Suppressor macrophage (primary cell): ENCODE results near the gene ADAMTS13.
"Not testable (repeated sequence)": the region's sequence is repeated elsewhere in the genome, so short reads cannot be mapped to it uniquely, and the experiment has no call there.

Source experiments
- DNase-seq, 4 experiments: peaks; one replicate each; pipeline ENCODE4 v3.0.0-alpha.2; 2020 to 2022

ADAMTS13 gene

DNA sequence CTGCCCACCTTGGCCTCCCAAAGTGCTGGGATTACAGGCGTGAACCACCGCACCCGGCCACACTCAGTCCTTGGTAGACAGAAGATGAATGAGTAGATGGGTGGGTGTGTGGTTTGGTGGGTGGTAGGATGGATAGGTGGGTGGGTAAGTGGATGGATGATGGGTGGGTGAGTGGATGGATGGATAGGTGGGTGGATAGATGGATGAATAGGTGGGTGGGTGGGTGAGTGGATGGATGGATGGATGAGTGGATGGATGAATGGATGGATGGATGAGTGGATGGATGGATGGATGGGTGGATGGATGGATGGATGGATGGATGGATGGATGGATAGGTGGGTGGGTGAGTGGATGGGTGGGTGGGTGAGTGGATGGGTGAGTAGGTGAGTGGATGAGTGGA is 29.9 kb upstream of the ADAMTS13 start:
- DNase-seq, result not testable (repeated sequence)

DNA sequence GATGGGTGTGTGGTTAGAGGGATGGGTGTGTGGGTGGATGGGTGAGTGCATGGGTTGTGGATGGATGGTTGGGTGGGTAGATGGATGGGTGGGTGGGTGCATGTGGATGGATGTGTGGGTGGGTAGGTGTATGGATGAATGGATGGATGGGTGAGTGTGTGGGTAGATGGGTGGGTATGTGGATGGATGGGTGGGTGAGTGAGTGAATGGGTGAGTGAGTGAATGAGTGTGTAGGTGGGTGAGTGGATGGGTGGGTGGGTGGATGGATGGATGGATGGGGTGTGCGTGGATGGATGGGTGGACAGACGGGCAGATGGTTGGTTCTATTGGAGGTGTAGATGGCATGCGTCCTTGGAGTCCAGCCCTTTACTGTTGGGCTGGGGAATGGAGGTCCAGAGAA is 28.8 kb upstream of the ADAMTS13 start:
- no peak for DNase-seq

DNA sequence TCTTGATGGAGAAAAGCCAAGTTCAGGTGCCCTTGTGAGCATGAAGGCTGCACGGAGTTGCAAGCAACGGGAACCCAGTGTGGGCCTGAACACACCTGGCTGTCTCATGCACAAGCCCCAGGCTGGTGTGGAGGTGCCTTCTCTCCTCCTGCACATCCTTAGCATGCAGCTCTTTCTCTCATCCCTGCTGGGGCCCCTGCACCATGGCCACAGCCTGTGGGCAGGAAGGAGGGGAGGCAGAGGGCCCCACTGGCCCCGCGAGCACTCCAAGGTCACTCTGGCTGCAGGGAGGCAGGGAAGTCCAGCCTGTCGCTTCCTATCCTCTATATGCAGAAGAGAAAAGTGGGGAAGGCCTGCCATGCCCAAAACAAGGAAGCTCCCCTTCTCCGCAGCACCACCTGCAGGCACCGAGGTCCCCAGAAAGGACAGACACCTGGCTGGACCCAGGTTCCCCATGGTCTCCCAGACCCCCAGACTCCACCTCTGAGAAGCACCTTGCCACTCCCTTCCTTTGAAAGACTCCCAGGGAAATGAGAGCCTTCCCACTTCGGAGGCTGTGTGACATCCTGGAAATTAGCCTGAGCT is 27.4 kb upstream of the ADAMTS13 start:
- no peak for DNase-seq

DNA sequence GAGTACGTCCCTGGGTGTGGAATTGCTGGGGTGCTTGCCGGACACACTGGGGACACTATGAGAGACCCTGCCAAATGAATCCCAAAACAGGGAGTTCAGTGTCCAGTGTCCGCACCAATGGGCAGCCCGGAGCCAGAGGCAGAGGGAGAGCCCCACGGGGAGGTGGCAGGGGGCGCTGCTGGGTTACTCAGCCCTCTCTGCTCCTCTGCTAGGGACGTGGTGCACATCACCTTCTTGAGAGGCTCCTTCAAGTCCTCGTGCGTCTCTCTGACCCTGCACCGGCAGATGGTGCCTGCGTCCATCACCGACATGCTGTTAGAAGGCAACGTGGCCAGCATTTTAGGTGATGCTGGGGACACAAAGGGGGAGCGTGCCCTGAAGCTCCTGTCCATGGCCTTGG is 25.2 kb upstream of the ADAMTS13 start:
- DNase-seq, result peak in 2 of 4 experiments; percentile 14 to 24

DNA sequence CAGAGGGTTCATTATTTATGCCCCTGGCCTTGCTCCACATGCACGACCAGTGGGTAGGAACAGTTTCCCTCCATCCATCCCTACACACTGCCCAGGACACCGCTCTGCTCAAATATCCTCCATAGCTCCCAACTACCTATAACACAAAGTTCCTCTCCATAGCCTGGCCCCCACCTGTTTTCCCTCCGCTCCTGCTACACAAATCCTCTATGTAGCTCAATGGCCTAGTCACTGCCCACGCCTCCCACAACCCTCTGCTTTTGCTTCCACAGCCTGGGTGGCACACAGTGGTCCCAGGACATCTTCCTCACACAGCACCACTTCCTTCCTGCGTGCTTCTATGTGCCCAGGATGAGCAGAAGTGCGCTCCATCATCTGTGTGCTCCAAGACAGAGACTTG is 24.8 kb upstream of the ADAMTS13 start:
- DNase-seq, result no peak

DNA sequence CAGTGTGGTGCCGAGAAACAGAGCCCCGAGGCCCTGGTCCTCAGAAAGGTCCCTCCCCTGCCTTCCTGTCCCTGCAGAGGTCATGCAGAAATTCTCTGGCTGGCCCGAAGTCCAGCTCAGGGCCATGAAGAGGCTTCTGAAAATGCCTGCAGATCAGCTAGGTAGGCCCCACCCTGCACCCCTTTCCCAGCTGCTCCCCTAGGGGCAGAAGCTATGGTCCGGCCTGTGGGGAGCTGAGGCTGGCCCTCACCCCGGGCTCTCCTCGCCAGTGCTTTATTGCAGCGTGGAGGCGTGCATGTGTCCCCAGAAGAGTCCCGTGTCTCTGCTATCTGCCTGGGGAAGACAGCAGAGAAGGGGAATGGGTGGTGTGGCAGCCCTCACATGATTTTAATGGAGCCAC is 24.3 kb upstream of the ADAMTS13 start:
- no peak for DNase-seq

DNA sequence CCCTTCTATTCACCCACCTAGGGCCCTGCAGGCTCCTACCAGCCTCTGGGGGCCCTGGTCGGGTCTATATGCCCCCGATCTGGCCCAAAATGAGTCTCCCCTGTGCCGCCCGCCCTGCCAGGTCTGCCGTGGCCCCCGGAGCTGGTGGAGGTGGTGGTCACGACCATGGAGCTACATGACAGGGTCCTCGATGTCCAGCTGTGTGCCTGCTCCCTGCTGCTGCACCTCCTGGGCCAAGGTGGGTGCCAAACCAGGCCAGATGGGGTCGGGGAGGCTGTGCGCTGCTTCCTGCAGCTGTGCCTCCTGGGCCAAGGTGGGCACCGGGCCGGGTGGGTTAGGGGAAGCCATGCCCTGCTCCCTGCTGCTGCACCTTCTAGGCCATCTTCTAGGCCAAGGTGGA is 21.9 kb upstream of the ADAMTS13 start:
- no peak for DNase-seq

DNA sequence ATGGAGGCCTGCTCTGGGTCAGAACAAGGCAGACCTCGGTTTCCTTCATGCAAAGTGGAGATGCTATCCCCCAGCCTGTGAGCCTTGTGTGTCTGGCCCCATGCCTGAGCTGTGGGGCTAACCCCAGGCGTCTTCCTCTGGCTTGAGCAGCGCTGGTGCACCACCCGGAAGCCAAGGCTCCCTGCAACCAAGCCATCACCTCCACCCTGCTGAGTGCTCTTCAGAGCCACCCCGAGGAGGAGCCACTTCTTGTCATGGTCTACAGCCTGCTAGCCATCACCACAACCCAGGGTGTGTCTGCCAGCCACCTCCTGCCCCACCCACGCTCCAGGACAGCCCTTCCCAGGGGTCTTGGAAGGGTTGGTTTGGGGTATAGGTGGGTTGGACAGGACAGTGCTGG is 20.6 kb upstream of the ADAMTS13 start:
- DNase-seq, result no peak

DNA sequence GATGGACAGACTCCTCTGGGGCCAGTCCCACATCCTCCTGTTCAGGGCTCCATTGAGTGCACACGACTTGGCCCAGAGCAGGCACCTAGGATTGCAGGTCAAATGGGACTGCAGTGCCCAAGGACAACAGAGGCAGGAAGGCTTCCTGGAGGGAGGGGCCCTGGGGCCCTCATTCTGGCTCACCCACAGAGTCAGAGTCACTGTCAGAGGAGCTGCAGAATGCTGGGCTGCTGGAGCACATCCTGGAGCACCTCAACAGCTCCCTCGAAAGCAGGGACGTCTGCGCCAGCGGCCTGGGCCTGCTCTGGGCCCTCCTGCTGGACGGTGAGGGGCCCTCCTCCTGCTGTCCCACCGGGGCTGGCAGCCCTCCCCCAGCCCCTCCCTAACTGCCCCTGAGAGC is 19.5 kb upstream of the ADAMTS13 start:
- DNase-seq, result no peak

DNA sequence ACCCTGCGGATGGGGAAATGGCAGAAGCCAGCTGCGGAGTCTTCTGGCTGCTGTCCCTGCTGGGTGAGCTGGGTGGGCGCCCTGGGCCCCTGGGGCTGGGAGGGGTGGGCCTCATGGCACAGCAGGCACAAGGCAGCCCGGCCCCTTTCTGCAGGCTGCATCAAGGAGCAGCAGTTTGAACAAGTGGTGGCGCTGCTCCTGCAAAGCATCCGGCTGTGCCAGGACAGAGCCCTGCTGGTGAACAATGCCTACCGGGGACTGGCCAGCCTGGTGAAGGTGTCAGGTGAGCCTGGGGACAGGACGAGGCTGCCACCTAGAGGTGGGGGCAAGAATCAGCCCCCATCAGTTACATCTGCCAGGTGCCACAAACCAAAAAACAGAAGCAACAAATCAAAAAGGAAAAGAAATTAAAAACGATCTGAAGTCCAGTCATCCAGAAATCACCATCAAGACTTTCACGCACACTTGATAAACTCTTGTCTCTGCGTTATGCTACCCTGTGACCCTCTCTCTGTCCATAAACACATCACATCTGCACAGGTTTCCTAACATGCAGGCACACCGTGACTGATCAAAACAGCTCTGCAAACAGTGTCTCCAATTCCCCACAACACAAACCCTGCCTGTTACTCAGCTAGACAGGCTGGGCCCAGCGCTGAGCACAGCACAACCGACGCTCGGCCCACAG is 18.3 kb upstream of the ADAMTS13 start:
- DNase-seq, result peak in 3 of 4 experiments; percentile 23 to 60 (median 34)

DNA sequence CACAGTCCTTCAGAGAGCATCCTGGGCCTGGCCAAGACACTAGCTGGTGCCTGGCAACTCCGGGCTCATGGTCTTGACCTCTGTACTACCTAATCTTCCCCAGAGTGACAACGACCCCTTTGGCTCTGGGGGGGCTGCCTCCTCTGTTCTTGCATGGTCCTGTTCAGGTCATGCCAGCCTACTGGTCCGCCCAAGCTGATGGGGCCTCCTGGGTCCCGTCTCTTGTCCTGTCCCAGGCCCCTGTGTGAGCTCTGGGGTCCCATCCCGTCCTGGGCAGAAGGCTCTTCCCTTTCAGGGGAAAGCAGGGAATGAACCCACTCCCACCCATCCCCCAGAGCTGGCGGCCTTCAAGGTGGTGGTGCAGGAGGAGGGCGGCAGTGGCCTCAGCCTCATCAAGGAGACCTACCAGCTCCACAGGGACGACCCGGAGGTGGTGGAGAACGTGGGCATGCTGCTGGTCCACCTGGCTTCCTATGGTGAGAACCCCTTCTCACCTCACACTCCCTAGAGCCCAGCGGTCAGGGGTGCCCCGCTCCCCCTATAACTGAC is 17.6 kb upstream of the ADAMTS13 start:
- no peak for DNase-seq

DNA sequence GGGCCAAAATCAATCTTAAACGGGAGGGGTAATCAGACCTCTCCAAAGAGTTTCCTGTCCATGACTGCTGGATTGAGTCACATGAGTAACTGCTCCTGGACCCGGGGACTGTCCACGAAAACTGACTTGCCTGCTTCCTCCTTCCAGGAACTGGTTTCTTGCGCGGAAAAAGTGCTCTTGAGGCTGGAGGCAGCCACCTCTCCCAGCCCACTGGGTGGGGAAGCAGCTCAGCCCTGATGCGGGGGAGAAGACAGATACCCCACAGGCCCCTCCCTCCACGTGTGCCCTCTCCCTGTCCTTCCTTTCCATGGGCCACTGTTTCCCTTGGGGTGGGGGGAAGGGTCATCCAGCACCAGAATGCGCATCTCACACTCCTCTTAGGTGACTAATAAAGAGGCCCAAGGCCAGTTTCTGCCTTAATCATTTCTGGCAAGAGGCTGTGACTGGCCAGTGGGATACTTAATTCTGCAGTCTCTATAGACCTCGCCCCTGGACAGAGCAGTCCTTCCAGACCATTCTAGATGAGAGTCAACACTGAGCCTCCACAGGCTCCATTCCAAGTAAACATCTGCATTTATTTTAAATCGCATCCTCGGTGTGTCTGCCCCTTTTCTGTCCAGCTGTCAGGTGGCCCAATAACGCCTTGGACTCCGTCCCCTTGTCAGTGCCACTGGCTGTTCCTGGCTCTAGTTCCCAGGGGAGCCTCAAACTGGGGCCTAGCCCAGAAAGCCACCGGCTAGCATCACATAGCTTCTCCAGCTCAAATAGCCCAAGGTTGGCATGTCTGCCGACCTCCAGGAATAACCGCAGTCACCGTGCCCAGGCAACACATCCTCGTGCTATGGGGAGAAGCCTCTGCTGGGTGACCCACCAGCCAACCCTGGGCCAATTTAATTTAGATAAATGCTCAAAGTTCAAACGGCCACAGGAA is 16.4 kb upstream of the ADAMTS13 start:
- DNase-seq, result no peak

DNA sequence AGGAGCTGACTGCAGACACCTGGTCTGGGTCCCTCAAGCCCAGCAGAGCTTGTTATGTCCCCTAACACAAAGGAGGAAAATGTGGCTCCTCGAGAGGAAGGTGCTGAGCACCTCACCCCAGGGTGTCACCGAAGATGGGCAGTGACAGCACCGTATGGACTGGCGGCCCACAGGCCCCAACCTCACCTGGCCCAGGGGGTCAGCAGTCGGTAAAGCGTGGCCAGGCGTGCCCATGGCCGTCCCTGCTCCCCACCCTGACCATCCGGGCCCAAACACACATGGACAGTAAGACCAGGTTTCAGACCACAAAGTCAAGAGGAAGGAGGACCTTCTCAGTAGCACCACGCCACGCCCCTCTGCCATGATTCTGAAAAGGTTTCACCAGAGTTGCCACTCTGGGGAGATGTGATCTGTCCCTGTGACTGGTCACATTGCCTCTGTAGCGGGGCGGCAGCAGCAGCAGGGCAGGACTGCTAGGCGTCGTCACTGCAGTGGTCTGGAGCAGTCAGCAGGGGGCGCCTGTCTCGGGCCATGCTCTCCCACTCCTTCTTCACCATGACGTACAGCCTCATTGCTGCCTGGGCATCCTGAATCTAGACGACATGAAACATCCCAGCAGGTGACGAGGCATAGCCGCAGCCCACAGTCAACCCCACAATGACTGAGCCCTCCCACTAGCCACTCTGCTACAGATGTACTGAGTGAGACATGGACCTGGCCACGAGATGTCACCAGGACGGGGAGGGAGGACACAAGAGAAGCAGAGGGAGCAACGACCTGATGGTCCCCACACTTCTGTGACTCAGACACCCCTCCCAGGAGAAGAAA is 15.5 kb upstream of the ADAMTS13 start:
- peak; percentile 82 to 90 (median 86) for DNase-seq

DNA sequence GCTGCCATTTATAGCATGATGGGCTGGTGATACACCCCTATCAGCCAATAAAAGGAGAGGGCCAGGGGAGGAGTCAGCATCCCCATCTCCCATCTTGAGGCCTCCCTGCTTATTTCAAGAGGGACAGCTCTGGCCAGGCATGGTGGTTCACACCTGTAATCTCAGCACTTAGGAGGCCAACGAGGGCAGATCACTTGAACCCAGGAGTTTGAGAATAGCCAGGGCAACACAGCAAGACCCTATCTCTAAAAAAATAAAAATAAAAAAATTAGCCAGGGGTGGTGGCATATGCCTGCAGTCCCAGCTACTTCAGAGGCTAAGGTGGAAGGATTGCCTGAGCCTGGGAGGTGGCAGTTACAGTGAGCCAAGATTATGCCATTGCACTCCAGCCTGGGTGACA is 14.1 kb upstream of the ADAMTS13 start:
- no peak for DNase-seq

DNA sequence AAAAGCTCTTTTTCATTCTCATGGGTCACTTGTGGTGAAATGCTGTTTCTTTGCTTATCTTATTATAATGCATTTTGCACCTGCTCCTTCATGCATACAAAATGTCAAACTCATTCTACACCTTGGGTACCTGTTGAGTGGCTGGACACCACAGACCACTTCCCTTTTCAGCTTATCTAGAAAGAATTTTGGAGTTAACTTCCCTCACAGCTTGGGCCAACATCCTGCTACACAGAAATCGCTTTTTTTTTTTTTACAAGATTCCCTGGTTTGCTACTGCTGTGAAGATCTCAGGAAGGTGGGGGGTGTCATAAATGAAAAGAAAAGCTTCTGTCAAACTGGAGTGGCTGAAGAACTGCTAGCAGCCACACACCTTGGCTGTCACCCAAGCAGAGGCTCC is 7.0 kb upstream of the ADAMTS13 start:
- no peak for DNase-seq

DNA sequence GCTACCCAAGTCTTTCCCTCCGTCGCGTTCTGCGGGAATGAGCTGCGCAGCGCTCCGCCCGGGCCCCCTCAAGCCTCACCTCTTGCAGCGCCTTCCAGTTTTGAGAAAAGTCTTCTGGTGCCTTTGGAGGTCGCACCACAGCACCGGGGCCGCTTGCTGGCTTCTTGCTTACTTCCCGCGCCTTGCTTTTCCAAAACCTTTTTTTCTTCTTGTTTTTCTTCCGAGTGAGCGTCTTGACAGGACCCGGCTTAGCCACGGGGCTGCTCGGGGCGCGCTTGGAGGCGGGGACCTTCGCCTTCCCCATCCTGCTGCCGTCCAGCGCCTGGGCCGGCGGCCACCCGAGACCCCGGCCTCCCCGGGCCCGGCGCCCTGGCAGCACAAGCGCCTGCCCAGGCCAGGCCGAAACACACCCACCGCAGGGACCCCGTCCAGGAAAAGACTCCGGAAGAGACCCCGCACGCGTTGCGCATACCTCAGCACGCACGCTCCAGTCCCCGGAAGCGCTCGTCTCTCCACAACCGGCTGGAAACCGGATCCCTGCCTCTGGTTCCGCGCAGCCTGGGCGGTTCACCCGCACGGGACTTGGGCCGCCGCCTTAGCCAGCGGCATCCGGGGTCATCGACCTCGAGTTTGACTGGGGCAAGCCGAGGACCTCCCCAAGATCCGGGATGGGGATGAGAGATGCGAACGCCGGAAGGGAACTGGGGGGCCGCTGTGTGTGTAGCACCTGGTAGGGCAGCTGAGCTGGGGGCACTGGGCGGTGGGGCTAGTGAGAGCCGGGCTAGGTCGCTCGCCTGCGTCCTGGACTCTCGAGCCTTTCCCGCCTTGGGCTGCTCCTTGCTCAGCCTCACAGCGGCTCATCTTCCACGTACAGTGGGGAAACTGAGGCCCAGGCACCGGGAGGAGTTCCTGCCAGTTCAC is 4.4 kb upstream of the ADAMTS13 start, which contains the start of gene REXO4:
TSS of gene REXO4 (minus strand) at position 470 of the 921 bp plus-strand sequence. CDS start at position 304, 166 bp downstream.
- peak; percentile 90 to 93 (median 91) for DNase-seq

DNA sequence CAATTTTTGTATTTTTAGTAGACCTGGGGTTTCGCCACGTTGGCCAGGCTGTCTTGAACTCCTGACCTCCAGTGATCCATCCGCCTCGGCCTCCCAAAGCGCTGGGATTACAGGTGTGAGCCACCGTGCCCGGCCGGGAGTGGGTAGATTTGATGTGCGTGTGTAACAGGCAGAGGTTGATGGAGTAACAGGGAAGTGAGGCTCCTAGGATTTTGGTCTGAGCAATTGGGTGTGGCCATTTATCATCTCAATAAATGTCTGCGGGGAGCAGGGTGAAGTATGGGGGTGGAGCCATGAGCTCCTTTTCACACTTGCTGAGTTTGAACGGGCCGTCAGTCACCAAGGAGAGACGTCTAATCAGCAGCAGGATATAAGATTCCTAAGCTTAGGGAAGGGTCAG is 3.2 kb upstream of the ADAMTS13 start:
- DNase-seq, result no peak

DNA sequence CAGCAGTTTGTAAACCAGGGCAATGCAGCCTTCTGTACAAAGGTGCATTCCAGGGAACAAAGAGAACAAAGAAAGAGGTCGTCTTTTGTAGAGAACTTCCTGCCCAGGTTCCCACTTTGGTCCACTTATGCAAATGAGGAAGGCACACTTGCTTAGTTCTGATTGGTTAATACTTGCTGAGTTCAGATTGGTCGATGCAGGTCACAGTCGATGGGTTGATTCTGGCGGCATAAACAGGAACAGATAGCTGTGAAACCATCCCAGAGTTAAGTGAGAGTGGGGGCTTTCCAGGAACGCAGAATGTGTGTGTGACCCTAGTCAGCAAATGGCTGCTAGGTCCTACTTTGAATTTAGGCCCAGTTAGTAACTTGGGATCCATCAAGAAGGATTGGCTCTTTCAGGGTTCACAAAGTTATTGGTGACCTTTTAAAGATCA is 1.8 kb upstream of the ADAMTS13 start:
- peak in 2 of 4 experiments; percentile 10 to 31 for DNase-seq

DNA sequence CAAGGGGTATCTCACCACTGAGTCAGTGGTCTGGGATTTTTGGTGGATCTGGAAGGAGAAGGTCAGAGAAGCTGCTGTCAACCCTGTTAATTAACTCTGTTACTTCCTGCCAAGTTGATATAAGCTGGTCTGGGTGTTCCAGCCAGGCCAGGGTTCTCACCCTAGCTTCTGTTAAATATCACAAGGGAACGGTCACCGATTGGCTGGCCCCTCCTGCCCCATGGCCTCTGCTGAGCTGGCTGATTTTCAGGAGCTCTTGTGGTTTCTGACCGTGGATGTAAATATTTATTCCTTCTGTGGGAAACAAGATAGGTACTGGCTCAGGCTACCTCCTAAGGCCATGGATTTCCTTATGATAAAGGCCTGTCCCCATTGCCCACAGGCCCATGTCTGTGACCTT is 1.0 kb downstream of the ADAMTS13 start:
- DNase-seq, result no peak

DNA sequence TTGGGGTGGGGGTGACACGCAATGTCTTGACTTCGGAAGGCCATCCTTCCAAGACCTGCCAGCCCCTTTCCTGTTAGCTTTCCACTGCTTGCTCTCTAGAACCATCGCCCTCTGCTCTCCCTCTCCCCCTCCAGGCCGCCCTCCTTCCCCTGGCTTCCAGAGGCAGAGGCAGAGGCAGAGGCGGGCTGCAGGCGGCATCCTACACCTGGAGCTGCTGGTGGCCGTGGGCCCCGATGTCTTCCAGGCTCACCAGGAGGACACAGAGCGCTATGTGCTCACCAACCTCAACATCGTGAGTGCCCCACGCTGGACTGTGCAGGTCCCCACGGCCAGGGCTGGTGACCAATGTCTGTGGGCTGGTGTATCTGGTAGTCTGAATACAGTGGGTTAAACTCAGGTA is 2.0 kb downstream of the ADAMTS13 start:
- no peak for DNase-seq

DNA sequence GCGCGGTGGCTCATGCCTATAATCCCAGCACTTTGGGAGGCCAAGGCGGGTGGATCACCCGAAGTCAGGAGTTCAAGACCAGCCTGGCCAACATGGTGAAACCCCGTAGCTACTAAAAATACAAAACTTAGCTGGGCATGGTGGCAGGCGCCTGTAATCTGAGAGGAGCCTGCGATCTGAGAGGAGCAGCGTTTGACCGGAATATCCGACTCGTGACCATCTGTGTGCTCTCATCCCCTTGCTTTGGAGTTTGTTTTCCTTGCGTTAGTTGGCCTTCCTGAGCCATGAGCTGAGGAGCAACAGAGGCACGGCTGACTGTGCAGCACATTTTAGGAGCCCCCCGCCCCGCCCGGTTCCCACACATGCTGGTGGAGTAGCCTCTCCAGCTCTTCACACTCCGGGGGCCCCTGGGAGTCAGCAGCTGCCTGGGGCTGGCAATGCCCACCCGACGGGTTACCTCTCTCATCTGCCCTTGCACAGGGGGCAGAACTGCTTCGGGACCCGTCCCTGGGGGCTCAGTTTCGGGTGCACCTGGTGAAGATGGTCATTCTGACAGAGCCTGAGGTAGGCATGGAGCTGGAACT is 3.0 kb downstream of the ADAMTS13 start:
- no peak for DNase-seq
